ENCODE results near the gene CHST2.

Gene CHST2

DNA sequence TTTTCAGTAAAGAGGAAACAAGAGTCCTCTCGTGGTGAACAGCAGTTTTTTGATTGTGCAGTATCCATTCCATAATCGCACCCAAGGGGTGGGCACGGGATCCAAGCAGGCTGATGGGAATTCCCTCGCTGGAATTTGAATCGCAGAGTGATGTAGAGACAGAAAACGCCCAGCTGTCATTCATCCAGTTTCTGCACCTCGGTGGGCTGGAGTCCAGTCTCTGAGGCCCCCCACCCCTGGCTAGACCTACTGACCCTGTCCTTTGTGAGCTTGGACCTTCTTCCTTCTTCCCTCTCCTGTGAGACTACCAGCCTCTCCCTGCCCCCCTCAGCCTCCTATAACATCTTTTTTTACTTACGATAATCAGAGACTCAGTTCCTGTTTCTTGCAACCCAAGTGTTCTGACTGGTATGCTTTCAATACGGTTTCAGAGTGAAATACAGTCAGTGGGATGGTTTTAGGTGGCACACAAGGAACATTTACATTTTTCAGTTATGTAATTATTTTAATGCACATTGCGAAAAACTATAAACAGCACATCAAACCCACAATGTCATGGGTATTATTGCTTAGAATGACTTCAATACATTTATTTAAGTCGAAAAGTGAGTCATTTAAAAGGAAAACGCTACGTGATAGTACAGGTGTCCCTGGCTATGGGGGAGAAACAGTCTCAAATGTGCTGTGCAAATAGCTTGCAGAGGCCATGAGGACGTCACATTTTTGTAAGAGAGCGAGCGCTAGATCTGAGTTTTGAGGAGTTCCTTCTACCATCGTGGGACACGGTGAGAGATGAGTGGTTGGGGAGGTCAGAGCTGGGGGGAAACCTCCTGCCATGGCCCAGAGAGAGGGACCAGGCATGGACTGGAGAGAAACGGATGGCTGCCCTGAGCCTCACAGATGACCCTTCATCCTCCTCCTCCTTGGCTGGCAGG is 37.5 kb upstream of the CHST2 start:
- no peak overlapping the region for H3K27ac ChIP-seq (ENCODE audit: low read depth, low read length)
- no peaks in the 10 kb centered on the region for H3K27me3 ChIP-seq (ENCODE audit: control insufficient read depth, insufficient read depth, low read length)
- H3K9ac ChIP-seq (ENCODE audit: low read depth, low read length): no peak overlapping the region

DNA sequence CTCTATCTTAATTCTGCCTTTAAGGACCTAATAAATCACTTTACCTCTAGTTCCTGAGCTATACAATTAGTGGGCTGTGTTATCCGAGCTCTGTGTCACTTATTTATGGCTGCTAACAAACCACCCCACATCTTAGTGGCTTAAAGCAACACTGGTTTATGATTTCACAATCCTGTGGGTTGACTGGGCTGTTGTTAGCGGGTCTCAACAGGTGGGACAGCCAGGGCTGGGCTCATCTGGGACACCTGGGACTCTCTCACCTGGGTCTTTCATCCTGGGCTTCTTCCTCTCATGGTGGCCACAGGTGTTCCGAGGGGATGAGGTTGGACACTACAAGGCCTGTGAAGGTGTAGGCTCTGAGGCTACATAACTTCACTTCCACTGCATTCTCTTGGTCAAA is 35.8 kb upstream of the CHST2 start:
- Histone ChIP-seq H3K9me3 (ENCODE audit: control insufficient read depth, insufficient read depth, low read length) (peaks cover 4% of the 10 kb centered on the region), H3K27ac (ENCODE audit: low read depth, low read length) (no peak overlapping the region), H3K36me3 (ENCODE audit: control insufficient read depth, insufficient read depth, low read length) (no peaks in the 10 kb centered on the region), H3K27me3 (ENCODE audit: control insufficient read depth, insufficient read depth, low read length) (no peaks in the 10 kb centered on the region), H3K4me1 (ENCODE audit: control insufficient read depth, insufficient read depth, low read length) (no peaks in the 10 kb centered on the region), H3K9ac (ENCODE audit: low read depth, low read length) (no peak overlapping the region), H3K4me3 (ENCODE audit: low read depth, low read length) (no peak overlapping the region)

More for the DNA sequence above, 37.5 kb upstream of the CHST2 start:
- Histone ChIP-seq H3K4me1 (ENCODE audit: control insufficient read depth, insufficient read depth, low read length) (no peaks in the 10 kb centered on the region), H3K36me3 (ENCODE audit: control insufficient read depth, insufficient read depth, low read length) (no peaks in the 10 kb centered on the region), H3K4me3 (ENCODE audit: low read depth, low read length) (no peak overlapping the region), H3K9me3 (ENCODE audit: control insufficient read depth, insufficient read depth, low read length) (no peaks in the 10 kb centered on the region; the same call in 1 of the 2 replicates)

DNA sequence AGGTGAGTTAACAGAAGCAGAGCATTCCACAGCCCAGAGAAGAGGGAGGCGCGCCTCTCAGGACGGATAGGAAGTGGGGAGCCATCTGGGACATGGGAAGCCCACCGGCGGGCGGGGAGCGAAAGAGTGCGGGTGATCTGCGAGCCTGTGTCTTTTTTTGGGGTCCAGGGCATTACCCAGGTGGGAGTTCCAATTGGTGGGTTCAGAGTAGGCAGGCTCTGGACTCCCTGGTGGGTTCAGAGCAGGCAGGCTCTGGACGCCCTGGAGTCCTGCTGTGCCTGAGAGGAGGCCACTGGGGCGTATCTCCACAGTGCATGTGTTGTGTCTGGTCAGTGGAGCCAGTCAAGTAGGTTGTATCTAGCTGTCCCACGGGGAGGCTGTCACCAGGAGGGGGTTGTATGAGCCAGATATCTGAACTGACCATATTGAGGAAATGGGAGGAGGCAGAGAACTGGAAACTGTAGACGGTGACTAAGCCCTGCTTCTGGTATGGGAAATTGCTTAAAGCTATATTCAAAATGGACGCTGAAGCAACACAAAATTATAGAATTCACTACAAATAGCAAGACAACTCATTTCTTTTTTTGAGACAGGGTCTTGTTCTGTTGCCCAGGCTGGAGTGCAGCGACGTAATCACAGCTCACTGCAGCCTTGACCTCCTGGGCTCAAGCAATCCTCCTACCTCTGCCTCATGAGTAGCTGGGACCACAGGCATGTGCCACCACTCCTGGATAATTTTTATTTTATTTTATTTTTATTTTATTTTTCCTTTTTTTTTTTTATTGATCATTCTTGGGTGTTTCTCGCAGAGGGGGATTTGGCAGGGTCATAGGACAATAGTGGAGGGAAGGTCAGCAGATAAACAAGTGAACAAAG is 34.5 kb upstream of the CHST2 start:
- Histone ChIP-seq H3K4me1 (ENCODE audit: control insufficient read depth, insufficient read depth, low read length) (no peaks in the 10 kb centered on the region), H3K4me3 (ENCODE audit: low read depth, low read length) (no peak overlapping the region), H3K9ac (ENCODE audit: low read depth, low read length) (no peak overlapping the region), H3K9me3 (ENCODE audit: control insufficient read depth, insufficient read depth, low read length) (peaks cover 4% of the 10 kb centered on the region), H3K27ac (ENCODE audit: low read depth, low read length) (no peak overlapping the region), H3K36me3 (ENCODE audit: control insufficient read depth, insufficient read depth, low read length) (no peaks in the 10 kb centered on the region), H3K27me3 (ENCODE audit: control insufficient read depth, insufficient read depth, low read length) (no peaks in the 10 kb centered on the region)

DNA sequence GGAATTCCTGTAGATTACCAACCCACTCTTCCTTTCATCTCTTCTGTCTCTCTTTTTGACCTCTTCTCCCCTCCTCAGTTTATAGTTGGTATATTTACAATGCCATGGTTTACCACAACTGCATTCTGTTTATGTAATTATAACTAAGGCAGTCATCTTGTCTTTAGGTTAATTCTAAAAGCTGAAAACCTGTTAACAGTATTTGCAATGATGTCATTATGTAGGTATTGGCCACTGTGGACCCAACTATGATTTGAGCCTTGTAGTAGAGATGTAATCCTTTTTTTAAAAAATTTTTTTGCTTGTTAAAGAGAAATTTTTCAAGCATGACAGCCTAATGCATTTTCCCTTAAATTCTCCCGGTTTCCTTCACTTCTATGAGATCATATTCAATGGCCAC is 30.7 kb upstream of the CHST2 start:
- no peaks in the 10 kb centered on the region for H3K27me3 ChIP-seq (ENCODE audit: control insufficient read depth, insufficient read depth, low read length)
- H3K27ac ChIP-seq (ENCODE audit: low read depth, low read length): no peak overlapping the region
- H3K4me3 ChIP-seq (ENCODE audit: low read depth, low read length): no peak overlapping the region
- no peaks in the 10 kb centered on the region for H3K36me3 ChIP-seq (ENCODE audit: control insufficient read depth, insufficient read depth, low read length)
- no peak overlapping the region for H3K9ac ChIP-seq (ENCODE audit: low read depth, low read length)
- H3K4me1 ChIP-seq (ENCODE audit: control insufficient read depth, insufficient read depth, low read length): no peaks in the 10 kb centered on the region
- peaks cover 4% of the 10 kb centered on the region for H3K9me3 ChIP-seq (ENCODE audit: control insufficient read depth, insufficient read depth, low read length)

DNA sequence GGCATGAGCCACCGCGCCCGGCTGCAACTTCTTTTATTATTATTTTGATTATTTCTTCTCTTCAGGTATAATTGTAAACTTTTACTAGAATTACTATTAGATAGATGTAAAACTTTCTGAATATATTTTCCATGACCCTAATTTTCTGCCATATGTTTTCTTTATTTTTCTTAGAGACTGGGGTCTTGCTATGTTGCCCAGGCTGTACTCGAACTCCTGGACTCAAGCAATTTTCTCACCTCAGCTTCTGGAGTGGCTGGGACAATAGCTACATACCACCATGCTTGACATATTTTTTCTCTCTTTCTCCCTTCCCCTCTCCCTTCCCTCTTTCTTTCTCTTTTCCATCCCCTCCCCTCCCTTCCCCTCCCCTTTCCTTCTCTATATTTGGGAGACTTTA is 29.6 kb upstream of the CHST2 start:
- Histone ChIP-seq H3K4me3 (ENCODE audit: low read depth, low read length) (no peak overlapping the region), H3K27me3 (ENCODE audit: control insufficient read depth, insufficient read depth, low read length) (no peaks in the 10 kb centered on the region), H3K36me3 (ENCODE audit: control insufficient read depth, insufficient read depth, low read length) (no peaks in the 10 kb centered on the region), H3K9ac (ENCODE audit: low read depth, low read length) (no peak overlapping the region), H3K27ac (ENCODE audit: low read depth, low read length) (no peak overlapping the region), H3K4me1 (ENCODE audit: control insufficient read depth, insufficient read depth, low read length) (no peaks in the 10 kb centered on the region), H3K9me3 (ENCODE audit: control insufficient read depth, insufficient read depth, low read length) (peaks cover 4% of the 10 kb centered on the region)

DNA sequence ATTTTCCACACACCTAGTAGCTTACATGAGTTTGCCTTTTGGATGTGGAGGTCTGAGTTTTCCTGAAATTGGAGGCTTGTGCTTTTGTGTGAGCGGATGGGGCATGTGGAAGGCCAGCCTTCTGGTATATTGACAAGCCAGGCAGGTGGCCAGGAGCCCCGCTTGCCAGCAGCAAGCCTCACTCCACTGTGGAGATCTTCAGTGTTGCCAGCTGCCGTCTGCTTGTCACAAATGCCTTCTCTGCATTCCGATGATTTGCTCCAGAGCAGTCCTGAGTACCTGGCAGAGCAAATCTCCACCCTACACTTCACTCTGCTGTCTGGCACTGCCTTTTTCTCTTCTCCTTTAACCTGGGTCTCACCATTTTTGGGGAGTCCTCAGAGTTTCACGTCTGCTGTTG is 29.1 kb upstream of the CHST2 start:
- Histone ChIP-seq H3K4me3 (ENCODE audit: low read depth, low read length) (no peak overlapping the region), H3K9ac (ENCODE audit: low read depth, low read length) (no peak overlapping the region), H3K9me3 (ENCODE audit: control insufficient read depth, insufficient read depth, low read length) (peaks cover 4% of the 10 kb centered on the region; the same call in 1 of the 2 replicates), H3K4me1 (ENCODE audit: control insufficient read depth, insufficient read depth, low read length) (no peaks in the 10 kb centered on the region), H3K36me3 (ENCODE audit: control insufficient read depth, insufficient read depth, low read length) (no peaks in the 10 kb centered on the region), H3K27ac (ENCODE audit: low read depth, low read length) (no peak overlapping the region), H3K27me3 (ENCODE audit: control insufficient read depth, insufficient read depth, low read length) (no peaks in the 10 kb centered on the region)

DNA sequence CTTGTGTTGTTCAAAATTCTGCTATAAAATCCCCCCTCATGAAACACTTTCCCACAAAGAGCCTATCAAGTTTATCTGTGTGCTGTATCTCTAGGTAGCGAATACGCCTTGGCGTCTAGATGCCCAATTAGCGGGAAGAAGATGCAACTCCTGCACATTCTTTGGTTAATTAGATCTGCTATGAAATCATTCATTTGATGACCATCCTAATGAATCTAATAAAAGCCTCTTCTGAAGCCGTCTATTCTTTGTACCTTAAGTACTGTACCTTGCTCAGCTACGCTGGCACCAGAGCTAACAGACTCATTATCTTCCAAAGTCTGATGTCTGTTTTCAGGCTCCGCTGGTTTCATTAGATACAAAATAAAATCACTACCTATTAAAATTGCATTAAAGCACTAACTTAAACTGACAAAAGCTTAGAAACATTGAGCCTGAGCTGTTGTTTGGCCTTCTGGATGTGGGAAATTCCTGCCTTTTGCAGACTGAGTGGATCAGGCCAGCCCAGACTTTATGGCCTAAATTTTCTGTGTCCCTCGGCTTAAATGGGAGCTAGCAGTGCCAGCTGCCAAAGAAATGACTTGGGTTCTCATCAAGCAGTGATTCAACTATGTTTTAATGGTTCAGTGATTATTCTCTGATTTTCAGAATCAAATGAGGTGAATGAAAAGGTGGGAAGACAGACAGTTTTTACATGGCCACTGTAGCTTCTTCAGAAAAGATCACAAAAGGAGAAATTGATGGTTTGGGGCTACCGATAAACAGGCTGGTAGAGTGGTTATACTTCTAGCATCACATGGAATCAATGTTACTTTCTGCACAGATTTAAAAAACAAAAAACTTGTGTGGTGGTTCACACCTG is 28.4 kb upstream of the CHST2 start:
- Histone ChIP-seq H3K9ac (ENCODE audit: low read depth, low read length) (no peak overlapping the region), H3K36me3 (ENCODE audit: control insufficient read depth, insufficient read depth, low read length) (no peaks in the 10 kb centered on the region)

DNA sequence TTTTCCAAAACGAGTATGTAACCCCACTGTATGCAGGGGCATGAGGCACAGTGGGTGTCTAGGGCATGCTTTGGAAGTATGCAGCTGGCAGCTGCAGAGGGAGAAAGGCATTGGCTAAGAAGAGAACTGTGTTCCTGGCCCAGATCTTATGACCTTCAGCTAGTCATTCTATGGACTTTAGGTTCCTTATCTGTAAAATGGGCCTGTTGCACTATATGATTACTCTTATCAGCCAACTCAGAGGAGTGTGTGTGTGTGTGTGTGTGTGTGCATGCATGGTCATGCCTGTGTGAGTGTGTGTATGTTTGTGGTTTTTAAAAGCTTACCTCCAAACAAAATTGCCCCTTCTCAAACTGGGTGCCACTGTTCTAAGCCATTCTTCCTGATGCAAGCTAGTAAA is 27.4 kb upstream of the CHST2 start:
- no peaks in the 10 kb centered on the region for H3K36me3 ChIP-seq (ENCODE audit: control insufficient read depth, insufficient read depth, low read length)

More for the DNA sequence above, 28.4 kb upstream of the CHST2 start:
- H3K4me3 ChIP-seq (ENCODE audit: low read depth, low read length): no peak overlapping the region
- H3K27me3 ChIP-seq (ENCODE audit: control insufficient read depth, insufficient read depth, low read length): no peaks in the 10 kb centered on the region
- peaks cover 10% of the 10 kb centered on the region for H3K9me3 ChIP-seq (ENCODE audit: control insufficient read depth, insufficient read depth, low read length)
- no peaks in the 10 kb centered on the region for H3K4me1 ChIP-seq (ENCODE audit: control insufficient read depth, insufficient read depth, low read length)
- H3K27ac ChIP-seq (ENCODE audit: low read depth, low read length): no peak overlapping the region

DNA sequence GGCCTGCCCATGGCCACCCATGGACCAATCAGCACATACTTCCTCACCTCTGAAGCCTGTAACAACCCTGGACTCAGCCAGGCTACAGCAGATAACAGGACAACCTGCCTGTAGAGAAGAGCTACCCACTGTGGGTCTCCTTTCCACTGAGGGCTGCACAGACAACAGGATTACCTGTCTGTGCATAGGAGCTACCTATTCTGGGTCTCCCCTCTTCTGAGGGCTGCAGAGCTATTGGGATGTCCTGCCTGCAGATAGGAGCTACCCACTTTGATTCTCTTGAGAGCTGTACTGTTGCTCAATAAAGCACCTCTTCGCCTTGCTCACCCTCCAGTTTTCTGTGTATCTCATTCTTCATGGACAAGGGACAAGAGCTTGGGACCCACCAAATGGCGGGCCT is 23.8 kb upstream of the CHST2 start:
- Histone ChIP-seq H3K4me1 (ENCODE audit: control insufficient read depth, insufficient read depth, low read length) (no peaks in the 10 kb centered on the region), H3K9ac (ENCODE audit: low read depth, low read length) (no peak overlapping the region), H3K36me3 (ENCODE audit: control insufficient read depth, insufficient read depth, low read length) (no peaks in the 10 kb centered on the region), H3K27me3 (ENCODE audit: control insufficient read depth, insufficient read depth, low read length) (no peaks in the 10 kb centered on the region), H3K4me3 (ENCODE audit: low read depth, low read length) (no peak overlapping the region), H3K9me3 (ENCODE audit: control insufficient read depth, insufficient read depth, low read length) (peaks cover 16% of the 10 kb centered on the region; the same call in 1 of the 2 replicates), H3K27ac (ENCODE audit: low read depth, low read length) (no peak overlapping the region)

More for the DNA sequence above, 27.4 kb upstream of the CHST2 start:
- H3K4me1 ChIP-seq (ENCODE audit: control insufficient read depth, insufficient read depth, low read length): no peaks in the 10 kb centered on the region
- H3K27ac ChIP-seq (ENCODE audit: low read depth, low read length): no peak overlapping the region
- H3K9ac ChIP-seq (ENCODE audit: low read depth, low read length): no peak overlapping the region
- no peaks in the 10 kb centered on the region for H3K27me3 ChIP-seq (ENCODE audit: control insufficient read depth, insufficient read depth, low read length)
- peaks cover 18% of the 10 kb centered on the region for H3K9me3 ChIP-seq (ENCODE audit: control insufficient read depth, insufficient read depth, low read length)
- no peak overlapping the region for H3K4me3 ChIP-seq (ENCODE audit: low read depth, low read length)

DNA sequence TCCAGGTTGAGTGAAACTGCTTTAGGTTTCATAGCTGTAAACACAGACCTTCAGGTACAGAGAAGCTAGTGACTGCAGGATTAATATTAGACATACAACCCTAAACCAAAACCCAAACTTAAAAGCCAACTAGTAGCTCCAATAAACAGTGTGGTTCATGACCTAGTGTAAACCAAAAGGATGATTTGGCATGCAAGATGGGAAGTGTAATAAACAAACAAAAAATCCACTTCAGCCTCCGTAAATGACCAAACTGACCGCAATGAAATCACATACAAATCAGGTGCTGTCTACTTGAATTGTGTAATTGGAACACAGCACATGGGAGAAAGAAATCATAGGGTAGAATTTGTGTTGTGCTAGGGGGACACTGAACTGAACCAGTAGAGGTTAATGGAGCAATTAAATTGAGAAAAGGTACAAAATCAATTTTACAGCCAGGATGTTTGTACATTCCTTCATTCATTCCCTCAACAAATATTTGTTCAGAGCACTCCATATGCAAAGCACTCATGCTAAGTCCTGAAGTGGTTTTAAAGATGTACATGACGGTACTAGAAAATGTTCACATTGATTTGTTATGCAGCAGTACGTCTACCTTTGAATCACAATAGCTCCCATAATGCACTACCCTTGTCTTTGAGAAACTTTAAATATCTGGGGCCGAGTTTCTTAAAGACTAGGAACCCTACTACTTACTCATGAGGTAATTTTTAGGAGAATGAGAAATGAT is 21.4 kb upstream of the CHST2 start:
- no peak overlapping the region for H3K4me3 ChIP-seq (ENCODE audit: low read depth, low read length)
- H3K9ac ChIP-seq (ENCODE audit: low read depth, low read length): no peak overlapping the region
- no peaks in the 10 kb centered on the region for H3K4me1 ChIP-seq (ENCODE audit: control insufficient read depth, insufficient read depth, low read length)
- H3K27me3 ChIP-seq (ENCODE audit: control insufficient read depth, insufficient read depth, low read length): no peaks in the 10 kb centered on the region
- H3K9me3 ChIP-seq (ENCODE audit: control insufficient read depth, insufficient read depth, low read length): peaks cover 18% of the 10 kb centered on the region; the same call in 1 of the 2 replicates
- H3K27ac ChIP-seq (ENCODE audit: low read depth, low read length): no peak overlapping the region
- no peaks in the 10 kb centered on the region for H3K36me3 ChIP-seq (ENCODE audit: control insufficient read depth, insufficient read depth, low read length)

All from HUES48 (cell line).